G401 (cell line): Measurements from ENCODE around the gene RAVER2. TPM values are rescaled to one million over a fixed set of nuclear protein-coding genes. Genes with fewer than 3 reads are reported as not detected.

ENCODE experiments used
- DNase-seq: peaks from one replicate; pipeline ENCODE4 v3.0.0-alpha.2; 2015; ENCODE audit warnings: low spot score
- in situ Hi-C: cut with HindIII; loops from 2 replicates; pipeline ENCODE4 v1.10.0; 2016; ENCODE audit warnings: low sequenced_read_pairs, mixed read lengths
- total RNA-seq: library from RNA; depleted of rRNA; stranded (reverse); fragments of >200 nt; shearing (Covaris generic); gene quantifications from 2 replicates; pipeline ENCODE4 v1.2.3, GENCODE V29; 2014

RAVER2 gene
- total RNA-seq, 1 experiment from 2014 or later, result 21.2 TPM

DNA sequence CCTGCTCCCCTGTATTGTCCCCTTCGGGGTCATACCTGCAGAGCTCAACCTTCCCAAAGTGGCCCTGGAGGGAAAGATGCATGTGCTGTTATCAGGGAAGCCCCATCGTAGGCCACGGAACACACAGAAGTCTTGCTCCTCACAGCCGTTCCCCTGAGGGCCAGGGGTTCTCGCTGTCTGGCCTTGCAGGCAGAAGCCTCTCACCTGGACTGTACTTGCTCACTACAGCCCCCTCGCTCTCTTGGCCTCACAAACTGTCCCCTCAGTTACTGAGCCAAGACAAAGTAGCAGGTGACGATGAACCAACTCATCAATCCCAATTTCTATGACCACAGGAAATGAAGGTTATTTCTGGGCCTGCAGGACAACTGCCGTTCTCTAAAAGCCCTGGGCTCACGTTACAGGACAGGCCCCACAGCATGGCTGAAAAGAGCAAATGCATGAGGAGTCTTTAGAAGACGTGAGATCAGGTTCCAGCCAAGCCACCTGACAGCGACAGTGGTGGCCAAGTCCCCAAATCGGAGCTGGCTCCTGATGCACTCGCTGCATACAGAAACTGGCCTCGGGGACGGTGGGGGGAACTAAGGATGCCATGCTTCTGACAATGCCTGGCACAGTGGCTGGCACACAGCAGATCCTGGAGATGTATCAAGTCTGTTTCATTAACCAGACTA lies 95.0 kb downstream of the RAVER2 start:
- DNase-seq, result peak; percentile 89
- in situ Hi-C loops, result no loop called here

DNA sequence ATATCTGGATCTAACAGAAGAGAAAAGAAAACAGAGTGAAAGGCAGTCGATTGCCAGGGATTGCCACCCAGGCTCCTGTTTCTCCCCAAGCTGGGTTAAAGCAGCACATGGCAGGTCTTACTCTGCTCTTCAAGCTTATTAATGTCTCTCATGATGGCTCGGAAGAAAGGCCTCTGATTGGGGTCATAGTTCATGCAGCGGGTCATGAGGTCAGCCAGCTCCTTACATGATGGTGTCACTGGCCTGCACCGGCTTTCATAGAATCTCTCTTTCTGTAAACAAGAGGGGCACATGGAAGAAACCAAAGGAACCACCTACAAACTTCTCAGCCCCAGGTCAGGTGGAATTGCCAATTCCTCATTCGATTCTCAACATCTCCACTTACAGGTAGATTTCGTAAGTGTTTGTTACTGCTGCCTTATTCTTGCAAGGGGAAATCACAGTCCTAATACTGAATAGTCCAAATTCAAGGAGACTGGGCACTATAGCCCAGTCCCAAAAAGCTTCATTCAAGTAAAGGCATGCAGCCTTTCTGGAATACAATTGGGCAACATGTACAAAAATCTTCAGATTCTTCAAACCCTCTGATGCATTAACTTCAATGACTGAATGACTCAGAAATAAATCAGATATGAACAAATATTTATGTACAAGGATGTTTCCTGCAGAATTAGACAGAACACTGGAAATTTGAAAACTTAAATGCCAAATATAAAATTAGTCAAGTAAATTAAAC lies 96.6 kb downstream of the RAVER2 start:
- in situ Hi-C loops, result no loop called here
- DNase-seq, result no peak

GRCh38 chr1:64842224-64842623 lies 97.3 kb downstream of the RAVER2 start:
- in situ Hi-C loops, result no loop called here

DNA sequence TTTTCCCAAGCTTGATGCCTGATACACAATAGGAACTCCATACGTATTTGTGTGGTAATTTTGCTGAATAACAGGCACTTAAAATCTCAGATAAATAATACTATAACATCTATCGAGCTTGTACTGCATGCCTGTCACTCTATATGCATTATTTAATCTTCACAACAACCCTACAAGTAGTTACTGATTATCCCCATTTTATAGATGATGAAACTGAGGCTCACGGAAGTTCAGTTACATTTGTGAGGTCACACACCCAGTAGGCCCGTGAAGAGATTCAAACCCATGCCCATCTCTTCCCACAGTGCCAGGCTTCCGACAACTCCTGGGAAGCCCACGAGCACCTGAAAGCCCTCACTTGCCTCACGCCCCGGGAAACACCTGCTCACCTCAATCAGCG lies 98.8 kb downstream of the RAVER2 start:
- in situ Hi-C loops, result no loop called here
- DNase-seq, result no peak

More at GRCh38 chr1:64842224-64842623, 97.3 kb downstream of the RAVER2 start:
- DNase-seq, result no peak

GRCh38 chr1:64844175-64844574 lies 99.3 kb downstream of the RAVER2 start:
- DNase-seq, result no peak

DNA sequence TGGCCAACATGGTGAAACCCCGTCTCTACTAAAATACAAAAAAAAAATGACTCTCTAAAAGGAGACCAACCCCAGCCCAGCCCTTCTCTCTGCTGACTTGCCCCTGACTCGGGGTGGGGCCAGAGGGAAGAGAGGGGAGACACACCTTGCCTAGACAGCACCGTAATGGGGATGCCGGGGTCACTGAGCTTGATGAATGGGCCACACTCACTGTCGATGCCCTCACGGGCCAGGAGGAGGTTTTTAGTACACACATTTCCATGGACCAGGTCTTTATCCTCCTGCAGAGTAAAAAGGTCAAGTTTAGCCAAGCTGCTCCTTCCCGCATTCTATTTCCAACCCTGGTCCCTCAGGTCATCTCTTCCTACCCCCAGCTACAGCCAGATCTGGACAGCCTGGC lies 99.7 kb downstream of the RAVER2 start:
- DNase-seq, result no peak
- in situ Hi-C loops, result no loop called here

More at GRCh38 chr1:64844175-64844574, 99.3 kb downstream of the RAVER2 start:
- in situ Hi-C loops, result no loop called here

DNA sequence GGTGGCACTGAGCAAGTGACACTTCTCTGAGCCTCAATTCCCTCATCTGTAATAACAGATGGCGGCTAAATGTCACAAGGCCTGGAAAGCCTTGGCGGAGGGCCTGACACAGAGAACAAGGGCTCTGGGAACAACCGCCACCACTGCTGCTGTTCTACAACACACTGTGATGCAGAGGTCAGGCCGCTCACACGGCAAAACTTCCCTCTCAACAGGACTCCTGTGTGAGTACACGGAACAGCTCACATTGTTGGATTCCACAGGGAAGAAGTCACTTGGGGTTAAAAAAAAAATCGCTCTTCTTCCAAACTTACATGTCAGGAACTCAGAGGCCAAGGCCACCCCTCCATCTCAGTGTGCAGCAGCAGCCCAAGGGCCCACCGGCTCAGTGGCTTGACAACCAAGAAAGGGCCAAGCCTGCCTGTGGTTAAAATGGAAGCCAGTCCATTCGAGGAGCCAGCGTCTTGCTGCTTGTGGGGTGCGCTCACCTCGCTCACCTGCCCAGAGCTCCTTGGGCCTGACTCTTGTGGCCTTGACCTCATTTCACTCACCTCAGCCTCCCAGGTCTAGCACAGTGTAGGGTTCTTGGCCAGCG lies 101.1 kb downstream of the RAVER2 start:
- in situ Hi-C loops, result no loop called here
- peak; percentile 12 for DNase-seq

DNA sequence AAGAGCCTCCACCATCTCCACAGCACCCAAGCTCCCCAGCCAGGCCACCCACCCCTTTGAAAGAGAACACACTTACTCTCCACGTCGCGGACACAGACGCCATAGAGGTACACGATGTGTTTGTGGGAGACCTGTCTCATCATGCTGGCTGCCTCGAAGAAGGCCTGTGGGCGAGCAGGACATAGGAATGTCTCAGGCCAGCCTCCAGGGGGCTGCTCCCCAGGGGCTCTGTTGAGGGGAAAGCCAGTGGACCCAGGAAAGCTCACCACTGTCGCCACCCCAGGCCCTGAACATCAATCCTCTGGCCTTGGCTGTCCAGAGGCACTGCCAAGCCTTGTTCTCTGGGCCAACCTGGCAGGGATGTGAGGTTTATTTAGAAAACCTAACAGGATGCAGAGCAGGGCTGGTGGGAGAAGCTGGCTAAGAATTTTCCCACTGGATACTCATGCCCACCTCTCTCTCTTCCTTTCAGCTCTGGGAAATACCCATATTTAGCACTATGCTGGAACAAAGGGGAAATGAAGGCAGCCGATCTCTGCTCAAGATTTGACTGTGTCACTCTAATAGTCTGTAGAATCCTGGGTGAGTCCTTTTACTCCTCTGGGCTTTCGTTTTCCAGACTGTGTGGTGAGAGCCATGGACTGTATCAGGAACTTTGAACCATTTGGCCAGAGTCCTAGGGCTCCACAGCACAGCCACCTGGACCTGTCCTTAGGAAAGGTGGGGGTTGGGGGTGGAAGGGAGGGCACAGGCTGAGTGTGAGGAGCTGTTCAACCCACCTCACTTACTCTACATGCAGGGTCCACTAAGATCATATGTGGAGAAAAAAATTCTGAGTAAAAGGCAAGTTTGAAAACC lies 101.9 kb downstream of the RAVER2 start:
- no peak for DNase-seq
- in situ Hi-C loops, result no loop called here

GRCh38 chr1:64847666-64848065 lies 102.8 kb downstream of the RAVER2 start:
- in situ Hi-C loops, result no loop called here

GRCh38 chr1:64848136-64848535 lies 103.3 kb downstream of the RAVER2 start:
- peak; percentile 72 for DNase-seq

More at GRCh38 chr1:64847666-64848065, 102.8 kb downstream of the RAVER2 start:
- no peak for DNase-seq

GRCh38 chr1:64848803-64849202 lies 103.9 kb downstream of the RAVER2 start:
- DNase-seq, result peak; percentile 87
- in situ Hi-C loops, result no loop called here

More at GRCh38 chr1:64848136-64848535, 103.3 kb downstream of the RAVER2 start:
- in situ Hi-C loops, result no loop called here

- in situ Hi-C loops, result no loop called here
- DNase-seq, result no peak
Measured at GRCh38 chr1:64849942-64850341, 105.1 kb downstream of the RAVER2 start.

GRCh38 chr1:64850846-64851245 lies 106.0 kb downstream of the RAVER2 start:
- in situ Hi-C loops, result no loop called here
- peak; percentile 92 for DNase-seq

DNA sequence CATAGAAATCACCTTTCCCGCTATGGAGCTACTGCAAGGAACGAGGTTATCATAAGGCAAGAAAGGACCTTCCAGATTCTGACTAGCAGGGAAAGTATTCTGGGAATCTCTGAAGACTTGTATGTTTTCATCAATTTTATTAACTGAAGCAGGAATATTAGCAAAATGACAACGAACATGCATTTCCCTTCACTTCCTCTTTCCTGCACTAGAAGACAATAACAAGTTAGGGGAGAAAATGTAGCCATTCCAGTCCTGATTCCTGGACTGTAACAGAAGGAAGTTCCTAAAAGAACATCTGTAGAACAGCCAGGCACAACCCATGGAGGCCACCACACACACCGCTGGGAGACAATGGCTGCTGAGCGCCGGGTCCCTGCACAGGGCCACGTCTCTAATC lies 106.8 kb downstream of the RAVER2 start:
- in situ Hi-C loops, result no loop called here
- DNase-seq, result no peak

GRCh38 chr1:64854674-64855073 lies 109.8 kb downstream of the RAVER2 start:
- in situ Hi-C loops, result no loop called here

GRCh38 chr1:64855557-64855956 lies 110.7 kb downstream of the RAVER2 start:
- in situ Hi-C loops, result no loop called here
- no peak for DNase-seq

More at GRCh38 chr1:64854674-64855073, 109.8 kb downstream of the RAVER2 start:
- no peak for DNase-seq

- in situ Hi-C loops, result no loop called here
- DNase-seq, result peak; percentile 87
Measured at GRCh38 chr1:64856553-64856952, 111.7 kb downstream of the RAVER2 start.

- in situ Hi-C loops, result no loop called here
Measured at GRCh38 chr1:64857347-64857746, 112.5 kb downstream of the RAVER2 start.

DNA sequence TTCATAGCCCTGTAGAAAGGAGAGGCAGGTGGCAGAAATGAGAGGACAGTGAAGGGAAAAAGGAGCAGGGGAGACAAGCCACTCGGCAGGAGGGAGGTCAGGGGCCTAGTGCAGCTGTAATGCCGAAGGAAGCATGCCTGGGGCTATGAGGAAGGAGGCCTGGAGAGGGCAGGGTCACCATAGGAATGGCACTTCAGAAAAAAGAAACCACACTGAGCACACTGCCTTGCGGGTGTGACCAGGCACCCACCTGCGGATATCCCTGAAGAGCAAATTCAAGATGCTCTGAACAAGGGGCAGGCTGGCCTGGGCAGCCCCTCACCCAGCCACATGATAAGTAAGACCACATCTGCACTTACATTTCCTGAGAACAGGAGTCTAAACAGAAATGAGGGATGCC lies 116.7 kb downstream of the RAVER2 start:
- in situ Hi-C loops, result no loop called here
- DNase-seq, result no peak

More at GRCh38 chr1:64857347-64857746, 112.5 kb downstream of the RAVER2 start:
- DNase-seq, result no peak
